H1 (cell line): Measurements from ENCODE around the gene COL19A1. TPM values are rescaled to one million over a fixed set of nuclear protein-coding genes. Genes with fewer than 3 reads are reported as not detected.
A peak's percentile ranks its signal among the peaks of the same experiment; 100 is the strongest.

ENCODE experiments used
- CTCF ChIA-PET: fragments of 300-600 bp; sonication (Branson Sonifier 250); formaldehyde crosslinking; loops from one replicate; lab custom pipeline; 2021; ENCODE audit not compliant: partially characterized antibody; lab: Charles Lee
- POLR2A ChIA-PET: fragments of 300-600 bp; sonication (Branson Sonifier 250); formaldehyde crosslinking; loops from one replicate; lab custom pipeline; 2021; ENCODE audit warnings: inconsistent platforms; ENCODE audit not compliant: partially characterized antibody; lab: Charles Lee
- DNase-seq, 2 experiments: peaks; one replicate each; pipeline versions ENCODE4 v3.0.0 to v3.0.0-alpha.2; 2010 to 2022; ENCODE audit warnings: low spot score in 2 of 2, low read depth in 1 of 2, mixed read lengths in 1 of 2
- FAIRE-seq: peaks from 2 replicates; lab custom pipeline; 2011; peaks lifted over from hg19 to GRCh38; lab: Jason Lieb, UNC
- H2AFZ ChIP-seq: 2 replicates; pipeline ENCODE4 v1.8.1; 2012; ENCODE audit warnings: low read length, inconsistent platforms
- H2AK5ac ChIP-seq: 2 replicates; pipeline ENCODE4 v1.6.1; 2013; ENCODE audit warnings: low read depth, low read length
- H2BK120ac ChIP-seq: replicated peaks from 2 replicates; pipeline ENCODE3; 2013; ENCODE audit warnings: low read depth, low read length, inconsistent platforms
- H2BK12ac ChIP-seq: 2 replicates; pipeline ENCODE4 v1.6.1; 2013; ENCODE audit warnings: low read depth, low read length
- H2BK15ac ChIP-seq: 2 replicates; pipeline ENCODE4 v1.6.1; 2013; ENCODE audit warnings: low read length
- H2BK20ac ChIP-seq: 2 replicates; pipeline ENCODE4 v1.6.1; 2013; ENCODE audit warnings: low read length
- H2BK5ac ChIP-seq: 2 replicates; pipeline ENCODE4 v1.6.1; 2013; ENCODE audit warnings: low read depth, low read length
- H3K14ac ChIP-seq: 2 replicates; pipeline ENCODE4 v1.6.1; 2013; ENCODE audit warnings: inconsistent platforms; ENCODE audit not compliant: insufficient read length
- H3K18ac ChIP-seq: 2 replicates; pipeline ENCODE4 v1.6.1; 2013; ENCODE audit warnings: low read length; ENCODE audit errors: extremely low read depth
- H3K23ac ChIP-seq: 2 replicates; pipeline ENCODE4 v1.6.1; 2013; ENCODE audit warnings: inconsistent platforms; ENCODE audit not compliant: insufficient read length
- H3K23me2 ChIP-seq: 2 replicates; pipeline ENCODE4 v1.6.1; 2013; ENCODE audit warnings: low read depth, low read length
- H3K27ac ChIP-seq: 2 replicates; pipeline ENCODE4 v1.6.1; 2011; ENCODE audit warnings: low read depth, low read length, inconsistent platforms
- H3K27me3 ChIP-seq, 4 experiments: replicated peaks in 1 of 4; 1 replicate in 1 of 4; 2 replicates in 3 of 4; pipeline versions ENCODE4 v1.6.1 to v1.8.1; 2011 to 2013; ENCODE audit warnings: low read length in 3 of 4, mild to moderate bottlenecking in 3 of 4, inconsistent platforms in 2 of 4, mixed read lengths in 2 of 4, moderate library complexity in 1 of 4; ENCODE audit not compliant: control insufficient read depth in 3 of 4, insufficient read depth in 3 of 4; ENCODE audit errors: extremely low read depth in 1 of 4
- H3K36me3 ChIP-seq, 4 experiments: 2 replicates each; pipeline versions ENCODE4 v1.6.1 to v1.8.1; 2011 to 2013; ENCODE audit warnings: mild to moderate bottlenecking in 4 of 4, low read length in 3 of 4, moderate library complexity in 2 of 4, control low read depth in 1 of 4, inconsistent platforms in 1 of 4; ENCODE audit not compliant: insufficient read depth in 4 of 4, control insufficient read depth in 2 of 4
- H3K4ac ChIP-seq: replicated peaks from 2 replicates; pipeline ENCODE3; 2013; ENCODE audit warnings: low read length, low read depth, mixed read lengths, inconsistent platforms; ENCODE audit not compliant: insufficient read length
- H3K4me1 ChIP-seq, 4 experiments: replicated peaks in 1 of 4; 1 replicate in 1 of 4; 2 replicates in 3 of 4; pipeline versions ENCODE4 v1.6.1 to v1.8.1; 2011 to 2013; ENCODE audit warnings: low read length in 3 of 4, inconsistent platforms in 2 of 4, mixed read lengths in 1 of 4; ENCODE audit not compliant: insufficient read depth in 4 of 4, control insufficient read depth in 3 of 4
- H3K4me2 ChIP-seq, 2 experiments: 2 replicates each; pipeline versions ENCODE4 v1.6.1 to v1.8.1; 2011 to 2013; ENCODE audit warnings: low read depth in 2 of 2, low read length in 2 of 2, control low read depth in 1 of 2, inconsistent platforms in 1 of 2, mild to moderate bottlenecking in 1 of 2; ENCODE audit not compliant: insufficient read depth in 1 of 2
- H3K4me3 ChIP-seq, 4 experiments: fragments of 200-600, 300-600 bp in 1 of 4; sonication (generic), shearing (Covaris generic), sonication (Bioruptor Twin) in 1 of 4; 2 replicates each; pipeline versions ENCODE4 v1.5.1 to v1.8.1; 2011 to 2016; ENCODE audit warnings: low read length in 4 of 4, low read depth in 3 of 4, control low read depth in 2 of 4, inconsistent platforms in 2 of 4, mild to moderate bottlenecking in 2 of 4, mixed read lengths in 1 of 4, moderate library complexity in 1 of 4; ENCODE audit not compliant: insufficient read depth in 2 of 4; ENCODE audit errors: extremely low read depth in 1 of 4
- H3K56ac ChIP-seq: replicated peaks from 2 replicates; pipeline ENCODE3; 2013; ENCODE audit warnings: low read depth, mild to moderate bottlenecking, mixed read lengths, low read length, inconsistent platforms; ENCODE audit not compliant: insufficient read length
- H3K79me1 ChIP-seq: 2 replicates; pipeline ENCODE4 v1.6.1; 2013; ENCODE audit warnings: low read depth, low read length, control low read depth
- H3K79me2 ChIP-seq, 2 experiments: 2 replicates each; pipeline versions ENCODE4 v1.6.1 to v1.8.1; 2012 to 2013; ENCODE audit warnings: low read length in 2 of 2, mild to moderate bottlenecking in 2 of 2, inconsistent platforms in 1 of 2; ENCODE audit not compliant: insufficient read depth in 2 of 2, control insufficient read depth in 1 of 2
- H3K9ac ChIP-seq, 4 experiments: replicated peaks in 1 of 4; 1 replicate in 1 of 4; 2 replicates in 3 of 4; pipeline versions ENCODE4 v1.6.1 to v1.8.1; 2011 to 2013; ENCODE audit warnings: low read depth in 3 of 4, low read length in 3 of 4, control low read depth in 2 of 4, mild to moderate bottlenecking in 2 of 4, moderate library complexity in 2 of 4, inconsistent platforms in 1 of 4; ENCODE audit errors: extremely low read depth in 1 of 4
- H3K9me3 ChIP-seq, 2 experiments: 2 replicates each; pipeline versions ENCODE4 v1.6.1 to v1.8.1; 2012 to 2013; ENCODE audit warnings: mild to moderate bottlenecking in 2 of 2, moderate library complexity in 2 of 2, control low read depth in 1 of 2, inconsistent platforms in 1 of 2, low read depth in 1 of 2, low read length in 1 of 2, mixed read lengths in 1 of 2; ENCODE audit not compliant: insufficient read depth in 2 of 2
- H4K20me1 ChIP-seq, 2 experiments: replicated peaks in 1 of 2; 2 replicates each; pipeline versions ENCODE3 to v1.8.1; 2011 to 2013; ENCODE audit warnings: inconsistent platforms in 2 of 2, low read length in 2 of 2, mild to moderate bottlenecking in 1 of 2; ENCODE audit not compliant: insufficient read depth in 2 of 2, control insufficient read depth in 1 of 2
- H4K5ac ChIP-seq: 2 replicates; pipeline ENCODE4 v1.6.1; 2013; ENCODE audit warnings: low read length, low read depth, mixed read lengths, inconsistent platforms; ENCODE audit not compliant: insufficient read length
- H4K8ac ChIP-seq: 2 replicates; pipeline ENCODE4 v1.8.0; 2013; ENCODE audit warnings: mild to moderate bottlenecking, moderate library complexity, low read length, inconsistent platforms; ENCODE audit not compliant: insufficient read depth; ENCODE audit errors: extremely low read depth
- H4K91ac ChIP-seq: replicated peaks from 2 replicates; pipeline ENCODE3; 2013; ENCODE audit warnings: low read length, mixed read lengths, inconsistent platforms; ENCODE audit not compliant: insufficient read length
- CBX8 ChIP-seq: fragments of 300-800, 300-1000 bp; sonication (generic); IDR thresholded peaks from 2 replicates; pipeline ENCODE4 v1.7.1; 2016; ENCODE audit warnings: low read depth, low read length, borderline replicate concordance
- CTBP2 ChIP-seq: IDR thresholded peaks from 2 replicates; pipeline ENCODE4 v1.7.0; 2011; ENCODE audit warnings: borderline replicate concordance, mild to moderate bottlenecking, moderate library complexity, mixed read lengths, low read length; ENCODE audit not compliant: insufficient read depth, insufficient read length
- GTF2F1 ChIP-seq: IDR thresholded peaks from 2 replicates; pipeline ENCODE4 v1.6.1; 2012; ENCODE audit warnings: low read depth, low read length, improper control_type of control experiment, borderline replicate concordance
- HDAC2 ChIP-seq, 2 experiments: fragments of 300-600 bp in 1 of 2; sonication (generic) in 1 of 2; IDR thresholded peaks; 2 replicates each; pipeline ENCODE4 v1.6.1; 2011 to 2012; ENCODE audit warnings: low read depth in 2 of 2, low read length in 2 of 2, mild to moderate bottlenecking in 2 of 2, moderate library complexity in 2 of 2, borderline replicate concordance in 1 of 2, inconsistent platforms in 1 of 2
- JUND ChIP-seq: IDR thresholded peaks from 2 replicates; pipeline ENCODE4 v1.6.1; 2011; ENCODE audit warnings: mild to moderate bottlenecking, improper control_type of control experiment, low read length
- POLR2A ChIP-seq, 2 experiments: IDR thresholded peaks; 1 replicate in 1 of 2; 2 replicates in 1 of 2; pipeline ENCODE4 v1.6.1; 2011; ENCODE audit warnings: low read depth in 2 of 2, low read length in 2 of 2, mild to moderate bottlenecking in 2 of 2; ENCODE audit errors: control extremely low read depth in 1 of 2
- SRF ChIP-seq: IDR thresholded peaks from 2 replicates; pipeline ENCODE4 v1.6.1; 2011; ENCODE audit warnings: mild to moderate bottlenecking, low read depth, low read length, moderate library complexity
- polyA plus RNA-seq, 7 experiments: library from polyadenylated mRNA; depleted of rRNA in 3 of 7; stranded (reverse) in 5 of 7; unstranded in 2 of 7; fragments of >200 nt in 5 of 7; fragments of 200-250 nt in 2 of 7; gene quantifications; 1 replicate in 5 of 7; 2 replicates in 1 of 7; 4 replicates in 1 of 7; pipeline versions ENCODE4 v1.2.1 to v1.2.3, GENCODE V29; 2011 to 2013; ENCODE audit warnings: missing spikeins in 2 of 7, mixed read lengths in 2 of 7
- total RNA-seq: library from RNA; stranded (reverse); fragmentation: NEBNext Ultra II Directional; extraction: Animal tissue kit (Norgen Biotek cat#: 25700); gene quantifications from 2 replicates; pipeline ENCODE4 v1.2.1, GENCODE V29; 2021

Gene COL19A1
- total and polyA plus RNA-seq, 2 of the 8 experiments (the other 6 are each of a cell fraction or from before 2014, with no cell fraction given), result not detected

- no peak overlapping the region for H3K27ac ChIP-seq
- no peak overlapping the region for H2BK15ac ChIP-seq
- no peak overlapping the region for H2BK20ac ChIP-seq
- no peak overlapping the region for H3K9ac ChIP-seq
- no peak overlapping the region for H2BK5ac ChIP-seq
- no peak overlapping the region for H3K4me3 ChIP-seq
- no peak overlapping the region for H2BK120ac ChIP-seq
- no peak overlapping the region for H2BK12ac ChIP-seq
- CTCF ChIA-PET, result interaction anchor here (1.0 kb wide), 1 partner anchor 141 kb away, joined by 3 read pairs; no protein-coding TSS in a partner anchor
- H3K27me3 ChIP-seq, result no peaks in the 10 kb centered on the region
- no peak overlapping the region for H3K56ac ChIP-seq
- FAIRE-seq (no peak), DNase-seq (no peak)
- no peaks in the 10 kb centered on the region for H4K20me1 ChIP-seq
- no peak overlapping the region for H4K8ac ChIP-seq
- H4K5ac ChIP-seq, result no peak overlapping the region
- H3K4ac ChIP-seq, result no peak overlapping the region
- H3K23ac ChIP-seq, result no peak overlapping the region
- no peak for TF ChIP-seq CTBP2
- TF ChIP-seq POLR2A (IDR thresholded peaks at IDR 0.05; ENCODE audit: control extremely low read depth in 1 of 2, low read depth in 2 of 2, low read length in 2 of 2), result no peak
- no peak for TF ChIP-seq SRF
- no peak for TF ChIP-seq JUND
- TF ChIP-seq GTF2F1, result no peak
- TF ChIP-seq HDAC2 (IDR thresholded peaks at IDR 0.05; ENCODE audit: borderline replicate concordance in 1 of 2, low read depth in 2 of 2, low read length in 2 of 2), result no peak
- TF ChIP-seq CBX8, result no peak
- no peaks in the 10 kb centered on the region for H3K79me2 ChIP-seq
- no peaks in the 10 kb centered on the region for H3K9me3 ChIP-seq
- no peaks in the 10 kb centered on the region for H3K79me1 ChIP-seq
- POLR2A ChIA-PET, result no interaction called here
- no peaks in the 10 kb centered on the region for H3K23me2 ChIP-seq
- H2AK5ac ChIP-seq, result no peak overlapping the region
- H3K14ac ChIP-seq, result no peak overlapping the region
- H3K36me3 ChIP-seq, result no peaks in the 10 kb centered on the region
- no peak overlapping the region for H3K18ac ChIP-seq
- H3K4me1 ChIP-seq, result no peaks in the 10 kb centered on the region
- H3K4me2 ChIP-seq, result no peak overlapping the region
- 0 out of 2 replicates have a peak overlapping the region, but pooled peaks have one; percentile 63 for H2AFZ ChIP-seq
- H4K91ac ChIP-seq, result no peak overlapping the region
Observed at GRCh38 chr6:69936674-69937363, 70.5 kb downstream of the COL19A1 start.
